ENCODE data around the gene NFIX.

GRCh38 chr19:13010038-13010991, 15.0 kb downstream of the NFIX start:
- TF ChIP-seq CTCF (IDR thresholded peaks at IDR 0.05) (no peak), EP300 (IDR thresholded peaks at IDR 0.05; ENCODE audit: low read depth) (no peak), POLR2AphosphoS5 (IDR thresholded peaks at IDR 0.05) (no peak), POLR2A (IDR thresholded peaks at IDR 0.05) (no peak)
